HUES64 (cell line): Measurements from ENCODE around the gene ATP2C2. TPM values are rescaled to one million over a fixed set of nuclear protein-coding genes. Genes with fewer than 3 reads are reported as not detected.

Experiments
- H3K27ac ChIP-seq: 2 replicates; pipeline ENCODE4 v1.7.0; 2013; ENCODE audit warnings: low read depth, low read length, inconsistent platforms
- H3K27me3 ChIP-seq: 2 replicates; pipeline ENCODE4 v1.6.1; 2013; ENCODE audit warnings: mild to moderate bottlenecking, low read length; ENCODE audit not compliant: insufficient read depth
- H3K36me3 ChIP-seq: 2 replicates; pipeline ENCODE4 v1.6.1; 2013; ENCODE audit warnings: mild to moderate bottlenecking, low read length; ENCODE audit not compliant: insufficient read depth
- H3K4me1 ChIP-seq: 2 replicates; pipeline ENCODE4 v1.6.1; 2013; ENCODE audit warnings: mild to moderate bottlenecking, low read length, moderate library complexity; ENCODE audit not compliant: insufficient read depth
- H3K4me3 ChIP-seq: 2 replicates; pipeline ENCODE4 v1.5.1; 2013; ENCODE audit warnings: mild to moderate bottlenecking, low read length, moderate library complexity
- H3K9ac ChIP-seq: 2 replicates; pipeline ENCODE4 v1.6.1; 2013; ENCODE audit warnings: mild to moderate bottlenecking, low read depth, low read length
- H3K9me3 ChIP-seq: 2 replicates; pipeline ENCODE4 v1.6.1; 2013; ENCODE audit warnings: low read depth, low read length; ENCODE audit not compliant: insufficient read depth
- WGBS: fragments of 150-250, 120-280 bp; methylation state at CpG from one replicate; pipeline ENCODE4 v1.1.7; 2013; ENCODE audit warnings: missing lambda C conversion rate; 5-methylcytosine and 5-hydroxymethylcytosine counted together
- polyA plus RNA-seq, 2 experiments: library from polyadenylated mRNA; stranded (reverse); fragments of 50-300 nt; gene quantifications; one replicate each; pipeline ENCODE4 v1.2.3, GENCODE V29; 2013

ATP2C2 gene
- polyA plus RNA-seq (2013, experiment 1 of 2) = 0.40 TPM
- 0.51 TPM for polyA plus RNA-seq (2013, experiment 2 of 2)

- peak within 1 kb of the TSS; percentile 64 for H3K4me3 ChIP-seq
- H3K9ac ChIP-seq = no peak within 1 kb of the TSS
- H3K27me3 ChIP-seq = peaks cover 38% of the 10 kb centered on the region
Observed at GRCh38 chr16:84368308-84368996, at the start of gene ATP2C2. ATP2C2 (plus strand) TSS chr16:84368538; CDS start chr16:84368616, 78 bp downstream.

GRCh38 chr16:84319146-84319760, 49.1 kb upstream of the ATP2C2 start:
- no peaks in the 10 kb centered on the region for H3K27me3 ChIP-seq
- H3K4me3 ChIP-seq = no peak overlapping the region
- no peaks in the 10 kb centered on the region; the same call in 1 of the 2 replicates for H3K9me3 ChIP-seq
- no peak overlapping the region for H3K9ac ChIP-seq
- WGBS = 94% methylated on average over 24 of the region's 24 CpGs
- no peaks in the 10 kb centered on the region for H3K36me3 ChIP-seq
- no peak overlapping the region for H3K27ac ChIP-seq
- H3K4me1 ChIP-seq = no peaks in the 10 kb centered on the region

More at GRCh38 chr16:84368308-84368996, at the start of gene ATP2C2:
- H3K4me1 ChIP-seq = peaks cover 14% of the 10 kb centered on the region
- 2% methylated on average over 66 of the region's 66 CpGs for WGBS
- H3K36me3 ChIP-seq = no peaks in the 10 kb centered on the region
- no peaks in the 10 kb centered on the region for H3K9me3 ChIP-seq
- no peak within 1 kb of the TSS for H3K27ac ChIP-seq

GRCh38 chr16:84320511-84320910, 47.8 kb upstream of the ATP2C2 start:
- Histone ChIP-seq H3K36me3 (no peaks in the 10 kb centered on the region), H3K27ac (no peak overlapping the region), H3K9me3 (no peaks in the 10 kb centered on the region; the same call in 1 of the 2 replicates), H3K4me1 (no peaks in the 10 kb centered on the region), H3K9ac (no peak overlapping the region), H3K4me3 (no peak overlapping the region), H3K27me3 (no peaks in the 10 kb centered on the region)
- WGBS = 93% methylated on average over 5 of the region's 5 CpGs

GRCh38 chr16:84321932-84322331, 46.4 kb upstream of the ATP2C2 start:
- H3K27ac ChIP-seq = no peak overlapping the region
- no peak overlapping the region for H3K4me3 ChIP-seq
- no peaks in the 10 kb centered on the region for H3K27me3 ChIP-seq
- H3K4me1 ChIP-seq = no peaks in the 10 kb centered on the region
- no peaks in the 10 kb centered on the region; the same call in 1 of the 2 replicates for H3K9me3 ChIP-seq
- H3K36me3 ChIP-seq = no peaks in the 10 kb centered on the region
- H3K9ac ChIP-seq = no peak overlapping the region
- WGBS = 71% methylated on average over 4 of the region's 4 CpGs

GRCh38 chr16:84322749-84323148, 45.6 kb upstream of the ATP2C2 start:
- Histone ChIP-seq H3K4me1 (no peaks in the 10 kb centered on the region), H3K36me3 (no peaks in the 10 kb centered on the region), H3K9ac (no peak overlapping the region), H3K27me3 (no peaks in the 10 kb centered on the region), H3K4me3 (no peak overlapping the region), H3K27ac (no peak overlapping the region), H3K9me3 (no peaks in the 10 kb centered on the region; the same call in 1 of the 2 replicates)
- 92% methylated on average over 4 of the region's 4 CpGs for WGBS

- Histone ChIP-seq H3K27me3 (no peaks in the 10 kb centered on the region), H3K4me1 (no peaks in the 10 kb centered on the region)
- WGBS = 94% methylated on average over 7 of the region's 7 CpGs
Observed at GRCh38 chr16:84323606-84324005, 44.7 kb upstream of the ATP2C2 start.

GRCh38 chr16:84324434-84325262, 43.7 kb upstream of the ATP2C2 start:
- 46% methylated on average over 2 of the region's 2 CpGs for WGBS
- H3K27me3 ChIP-seq = no peaks in the 10 kb centered on the region
- H3K36me3 ChIP-seq = no peaks in the 10 kb centered on the region

More at GRCh38 chr16:84323606-84324005, 44.7 kb upstream of the ATP2C2 start:
- Histone ChIP-seq H3K9ac (no peak overlapping the region), H3K27ac (no peak overlapping the region), H3K36me3 (no peaks in the 10 kb centered on the region), H3K9me3 (no peaks in the 10 kb centered on the region), H3K4me3 (no peak overlapping the region)

GRCh38 chr16:84326545-84326944, 41.8 kb upstream of the ATP2C2 start:
- no peaks in the 10 kb centered on the region for H3K27me3 ChIP-seq
- H3K36me3 ChIP-seq = no peaks in the 10 kb centered on the region
- H3K9ac ChIP-seq = no peak overlapping the region
- no peaks in the 10 kb centered on the region for H3K4me1 ChIP-seq
- H3K27ac ChIP-seq = no peak overlapping the region
- H3K4me3 ChIP-seq = no peak overlapping the region
- 87% methylated on average over 2 of the region's 2 CpGs for WGBS
- H3K9me3 ChIP-seq = no peaks in the 10 kb centered on the region

More at GRCh38 chr16:84324434-84325262, 43.7 kb upstream of the ATP2C2 start:
- Histone ChIP-seq H3K9ac (no peak overlapping the region), H3K27ac (no peak overlapping the region), H3K4me1 (no peaks in the 10 kb centered on the region), H3K4me3 (no peak overlapping the region), H3K9me3 (no peaks in the 10 kb centered on the region)

GRCh38 chr16:84327926-84328505, 40.3 kb upstream of the ATP2C2 start:
- WGBS = 87% methylated on average over 13 of the region's 13 CpGs
- Histone ChIP-seq H3K9me3 (no peaks in the 10 kb centered on the region), H3K4me1 (no peaks in the 10 kb centered on the region), H3K27me3 (no peaks in the 10 kb centered on the region), H3K36me3 (no peaks in the 10 kb centered on the region), H3K9ac (no peak overlapping the region), H3K27ac (no peak overlapping the region), H3K4me3 (no peak overlapping the region)

- no peak overlapping the region for H3K9ac ChIP-seq
- H3K4me3 ChIP-seq = no peak overlapping the region
- no peaks in the 10 kb centered on the region for H3K27me3 ChIP-seq
- 92% methylated on average over 8 of the region's 8 CpGs for WGBS
- H3K36me3 ChIP-seq = no peaks in the 10 kb centered on the region
- no peak overlapping the region for H3K27ac ChIP-seq
- H3K4me1 ChIP-seq = no peaks in the 10 kb centered on the region
- H3K9me3 ChIP-seq = no peaks in the 10 kb centered on the region
Observed at GRCh38 chr16:84329016-84329415, 39.3 kb upstream of the ATP2C2 start.
